SK-N-SH (cell line): ENCODE measurements around the gene CUEDC1.

Experiments used
- CTCF ChIP-seq: fragments of 200-600 bp; sonication (generic); IDR thresholded peaks from 2 replicates; pipeline ENCODE4 v1.6.1; 2017; ENCODE audit warnings: antibody characterized with exemption, mild to moderate bottlenecking, moderate library complexity
- EP300 ChIP-seq, 2 experiments: IDR thresholded peaks; 2 replicates each; pipeline versions ENCODE4 v1.4.0 to v1.6.1; 2012; ENCODE audit warnings: borderline replicate concordance in 1 of 2, low read depth in 1 of 2, low read length in 1 of 2
- POLR2AphosphoS5 ChIP-seq: IDR thresholded peaks from 2 replicates; pipeline ENCODE4 v1.6.1; 2012; ENCODE audit warnings: low read depth, low read length
- TF ChIP-seq, protein P1 (sequence below): IDR thresholded peaks from 2 replicates; pipeline ENCODE4 v1.4.0; 2012; ENCODE audit warnings: low read depth
- TF ChIP-seq, protein P2 (sequence below): fragments of 150-350 bp; IDR thresholded peaks from 2 replicates; pipeline ENCODE4 v1.6.1; 2017; ENCODE audit warnings: antibody characterized with exemption, low read length, low read depth, borderline replicate concordance

- TF ChIP-seq EP300 (IDR thresholded peaks at IDR 0.05; ENCODE audit: borderline replicate concordance in 1 of 2, low read depth in 1 of 2, low read length in 1 of 2) = no peak
- TF ChIP-seq, protein P1, sequence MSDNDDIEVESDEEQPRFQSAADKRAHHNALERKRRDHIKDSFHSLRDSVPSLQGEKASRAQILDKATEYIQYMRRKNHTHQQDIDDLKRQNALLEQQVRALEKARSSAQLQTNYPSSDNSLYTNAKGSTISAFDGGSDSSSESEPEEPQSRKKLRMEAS = no peak; the same call in 1 of the 2 replicates
- TF ChIP-seq, protein P2, sequence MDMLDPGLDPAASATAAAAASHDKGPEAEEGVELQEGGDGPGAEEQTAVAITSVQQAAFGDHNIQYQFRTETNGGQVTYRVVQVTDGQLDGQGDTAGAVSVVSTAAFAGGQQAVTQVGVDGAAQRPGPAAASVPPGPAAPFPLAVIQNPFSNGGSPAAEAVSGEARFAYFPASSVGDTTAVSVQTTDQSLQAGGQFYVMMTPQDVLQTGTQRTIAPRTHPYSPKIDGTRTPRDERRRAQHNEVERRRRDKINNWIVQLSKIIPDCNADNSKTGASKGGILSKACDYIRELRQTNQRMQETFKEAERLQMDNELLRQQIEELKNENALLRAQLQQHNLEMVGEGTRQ = no peak
- no peak for TF ChIP-seq CTCF
- TF ChIP-seq POLR2AphosphoS5 = no peak
Observed at GRCh38 chr17:57834146-57834741, 121.0 kb downstream of the CUEDC1 start.
